ENCODE data around the gene PRPF4.

DNA sequence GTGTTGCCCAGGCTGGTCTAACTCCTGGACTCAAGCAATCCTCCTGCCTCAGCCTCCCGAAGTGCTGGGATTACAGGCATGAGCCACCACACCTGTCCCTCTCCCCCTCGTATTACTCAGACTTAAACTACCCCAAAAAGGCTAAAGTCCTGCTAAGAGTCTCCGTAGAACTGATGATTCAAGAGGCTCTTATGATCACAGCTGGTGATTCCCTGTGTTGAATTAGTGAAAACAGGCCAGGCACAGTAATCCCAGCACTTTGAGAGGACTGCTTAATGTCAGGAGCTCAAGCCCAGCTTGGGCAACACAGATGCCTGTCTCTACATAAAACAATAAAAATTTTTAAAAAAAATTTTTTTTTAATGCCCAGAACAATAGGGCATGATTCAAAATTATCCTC lies 9.3 kb upstream of the PRPF4 start:
- TF ChIP-seq NFE2L2 (conservative IDR thresholded peaks at IDR 0.05; ENCODE audit: low read length) = no peak
- no peak for TF ChIP-seq BHLHE40 (IDR thresholded peaks at IDR 0.05; ENCODE audit: low read depth, low read length)
- TF ChIP-seq, protein P1, sequence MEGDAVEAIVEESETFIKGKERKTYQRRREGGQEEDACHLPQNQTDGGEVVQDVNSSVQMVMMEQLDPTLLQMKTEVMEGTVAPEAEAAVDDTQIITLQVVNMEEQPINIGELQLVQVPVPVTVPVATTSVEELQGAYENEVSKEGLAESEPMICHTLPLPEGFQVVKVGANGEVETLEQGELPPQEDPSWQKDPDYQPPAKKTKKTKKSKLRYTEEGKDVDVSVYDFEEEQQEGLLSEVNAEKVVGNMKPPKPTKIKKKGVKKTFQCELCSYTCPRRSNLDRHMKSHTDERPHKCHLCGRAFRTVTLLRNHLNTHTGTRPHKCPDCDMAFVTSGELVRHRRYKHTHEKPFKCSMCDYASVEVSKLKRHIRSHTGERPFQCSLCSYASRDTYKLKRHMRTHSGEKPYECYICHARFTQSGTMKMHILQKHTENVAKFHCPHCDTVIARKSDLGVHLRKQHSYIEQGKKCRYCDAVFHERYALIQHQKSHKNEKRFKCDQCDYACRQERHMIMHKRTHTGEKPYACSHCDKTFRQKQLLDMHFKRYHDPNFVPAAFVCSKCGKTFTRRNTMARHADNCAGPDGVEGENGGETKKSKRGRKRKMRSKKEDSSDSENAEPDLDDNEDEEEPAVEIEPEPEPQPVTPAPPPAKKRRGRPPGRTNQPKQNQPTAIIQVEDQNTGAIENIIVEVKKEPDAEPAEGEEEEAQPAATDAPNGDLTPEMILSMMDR (IDR thresholded peaks at IDR 0.05) = no peak
- no peak for TF ChIP-seq POLR2A (IDR thresholded peaks at IDR 0.05; ENCODE audit: low read length)
- TF ChIP-seq RARB (CRISPR knock-in tag; IDR thresholded peaks at IDR 0.05) = no peak
- TF ChIP-seq, protein P2, sequence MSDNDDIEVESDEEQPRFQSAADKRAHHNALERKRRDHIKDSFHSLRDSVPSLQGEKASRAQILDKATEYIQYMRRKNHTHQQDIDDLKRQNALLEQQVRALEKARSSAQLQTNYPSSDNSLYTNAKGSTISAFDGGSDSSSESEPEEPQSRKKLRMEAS (IDR thresholded peaks at IDR 0.05) = no peak
- no peak for TF ChIP-seq RAD21 (conservative IDR thresholded peaks at IDR 0.05 in 1 of 2, IDR thresholded peaks at IDR 0.05 in 1 of 2)
- no peak for TF ChIP-seq RFX5 (IDR thresholded peaks at IDR 0.05)
- no peak for TF ChIP-seq RCOR1 (IDR thresholded peaks at IDR 0.05; ENCODE audit: low read depth, low read length)
